Measurements from ENCODE around the gene TAF11L2.
"Not testable (repeated sequence)": the region's sequence is repeated elsewhere in the genome, so short reads cannot be mapped to it uniquely, and the experiment has no call there.

The TAF11L2 gene

DNA sequence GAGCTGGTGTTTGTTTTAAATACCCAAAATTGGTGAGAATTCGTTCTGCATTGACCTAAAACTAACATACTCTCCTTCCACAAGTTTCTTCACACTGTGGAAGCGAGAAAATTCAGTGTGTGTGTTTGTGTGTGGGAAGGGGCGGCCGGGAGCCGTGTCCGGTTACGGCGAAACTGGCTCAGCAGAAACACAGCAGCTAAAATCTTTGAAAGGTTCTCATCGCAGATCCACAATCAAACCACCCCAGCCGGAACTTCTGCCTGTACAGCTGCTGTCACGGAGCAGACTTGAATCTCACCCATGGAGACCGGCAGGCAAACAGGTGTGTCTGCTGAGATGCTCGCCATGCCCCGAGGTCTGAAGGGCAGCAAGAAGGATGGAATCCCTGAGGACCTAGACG, 30.3 kb downstream of the TAF11L2 start, which contains the start of gene TAF11L6:
TAF11L6 (plus strand) TSS at position 301 of the 400 bp plus-strand sequence.
- DNase-seq: not testable (repeated sequence)
